Coronary artery (tissue), 2 donors: ENCODE results near the gene PTPRD.
"Not testable (repeated sequence)": the region's sequence is repeated elsewhere in the genome, so short reads cannot be mapped to it uniquely, and the experiment has no call there.

Experiments used
- DNase-seq: peaks from one replicate; pipeline ENCODE4 v3.0.0-alpha.2; 2017; ENCODE audit warnings: low spot score
- H3K27ac ChIP-seq, 2 donors: fragments of 200-600 bp; sonication (generic); one replicate each; pipeline ENCODE4 v1.5.1; 2016 to 2019
- H3K4me3 ChIP-seq: fragments of 200-600 bp; sonication (generic); 2 replicates; pipeline ENCODE4 v1.5.1; 2016; ENCODE audit warnings: mild to moderate bottlenecking, moderate library complexity
- TF ChIP-seq, protein P1 (sequence below): fragments of 200-600 bp; sonication (generic); IDR thresholded peaks from one replicate; pipeline ENCODE4 v1.5.1; 2019; ENCODE audit warnings: antibody characterized with exemption

PTPRD gene

DNA sequence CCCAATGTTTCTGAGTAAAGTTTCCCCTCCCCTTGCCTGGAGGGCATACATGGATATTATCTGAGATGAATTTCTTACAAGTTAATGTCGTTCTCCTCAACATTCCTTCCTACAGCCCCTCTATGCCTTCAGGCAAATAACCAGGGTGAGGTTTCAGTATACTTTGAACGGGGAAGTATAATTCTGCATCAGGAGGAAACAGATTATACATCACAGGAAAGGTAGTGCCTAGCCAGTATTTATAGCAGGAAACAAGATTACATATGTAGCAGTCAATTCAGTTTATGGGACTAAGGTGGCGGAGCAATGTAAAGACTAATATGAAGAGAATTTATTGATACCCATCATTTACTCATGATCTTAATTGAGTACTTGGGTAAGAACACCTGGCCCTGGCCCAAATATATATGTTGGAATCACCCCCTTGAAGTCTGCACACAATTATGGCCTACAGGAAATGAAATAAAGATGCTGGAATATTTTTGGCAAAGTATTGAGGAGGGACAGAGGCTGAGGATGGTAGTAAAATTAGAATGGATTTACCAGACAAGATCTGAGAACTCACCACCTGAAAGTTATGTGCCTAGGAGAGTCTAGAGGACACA, 661.1 kb downstream of the PTPRD start:
- Histone ChIP-seq H3K4me3 (no peak overlapping the region), H3K27ac (no peak overlapping the region)
- TF ChIP-seq, protein P1, sequence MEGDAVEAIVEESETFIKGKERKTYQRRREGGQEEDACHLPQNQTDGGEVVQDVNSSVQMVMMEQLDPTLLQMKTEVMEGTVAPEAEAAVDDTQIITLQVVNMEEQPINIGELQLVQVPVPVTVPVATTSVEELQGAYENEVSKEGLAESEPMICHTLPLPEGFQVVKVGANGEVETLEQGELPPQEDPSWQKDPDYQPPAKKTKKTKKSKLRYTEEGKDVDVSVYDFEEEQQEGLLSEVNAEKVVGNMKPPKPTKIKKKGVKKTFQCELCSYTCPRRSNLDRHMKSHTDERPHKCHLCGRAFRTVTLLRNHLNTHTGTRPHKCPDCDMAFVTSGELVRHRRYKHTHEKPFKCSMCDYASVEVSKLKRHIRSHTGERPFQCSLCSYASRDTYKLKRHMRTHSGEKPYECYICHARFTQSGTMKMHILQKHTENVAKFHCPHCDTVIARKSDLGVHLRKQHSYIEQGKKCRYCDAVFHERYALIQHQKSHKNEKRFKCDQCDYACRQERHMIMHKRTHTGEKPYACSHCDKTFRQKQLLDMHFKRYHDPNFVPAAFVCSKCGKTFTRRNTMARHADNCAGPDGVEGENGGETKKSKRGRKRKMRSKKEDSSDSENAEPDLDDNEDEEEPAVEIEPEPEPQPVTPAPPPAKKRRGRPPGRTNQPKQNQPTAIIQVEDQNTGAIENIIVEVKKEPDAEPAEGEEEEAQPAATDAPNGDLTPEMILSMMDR, result no peak
- DNase-seq, result no peak

DNA sequence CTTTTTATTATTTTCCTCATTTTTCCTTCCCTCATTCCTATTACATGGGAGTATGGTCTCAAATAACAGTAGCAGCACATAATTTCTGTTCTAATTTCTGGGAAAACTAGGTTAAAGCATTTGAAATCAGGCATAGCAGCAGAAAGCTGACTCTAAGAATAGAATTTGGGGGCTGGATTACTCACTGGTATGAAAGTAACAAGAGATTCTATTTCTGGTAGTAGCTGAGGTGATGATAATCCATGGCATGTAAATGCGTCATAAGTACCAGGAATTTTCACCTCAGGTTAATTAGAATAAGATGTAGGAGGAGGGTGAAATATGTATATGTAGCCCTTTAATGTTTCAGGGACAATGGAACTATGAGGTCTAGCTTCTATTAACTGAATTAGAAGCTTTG, 662.0 kb downstream of the PTPRD start:
- DNase-seq, result no peak
- H3K4me3 ChIP-seq, result no peak overlapping the region
- TF ChIP-seq, protein P1, result no peak
- H3K27ac ChIP-seq, result no peak overlapping the region

GRCh38 chr9:9949978-9950377, 662.8 kb downstream of the PTPRD start:
- Histone ChIP-seq H3K27ac (no peak overlapping the region), H3K4me3 (no peak overlapping the region)
- DNase-seq, result no peak
- TF ChIP-seq, protein P1, result no peak

GRCh38 chr9:9949368-9949767, 663.4 kb downstream of the PTPRD start:
- TF ChIP-seq, protein P1, result no peak
- Histone ChIP-seq H3K4me3 (no peak overlapping the region), H3K27ac (no peak overlapping the region)
- no peak for DNase-seq

DNA sequence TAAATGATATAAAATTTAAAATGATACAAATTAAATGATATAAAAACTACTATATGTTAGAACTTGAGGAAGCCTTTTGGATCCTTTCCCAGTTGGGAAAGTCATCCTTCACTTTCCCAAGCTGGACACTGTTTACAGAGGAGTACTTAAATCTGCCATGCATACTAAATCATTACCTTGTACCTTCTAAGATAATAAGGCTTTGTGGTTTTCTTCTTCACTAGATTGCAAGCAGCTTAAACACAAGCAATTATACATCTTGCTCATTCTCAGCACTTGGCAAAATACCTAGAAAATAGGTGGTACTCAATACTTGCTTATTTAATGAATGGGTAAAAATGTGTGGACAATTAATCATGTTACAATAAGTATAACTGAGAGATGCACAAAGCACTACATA, 666.8 kb downstream of the PTPRD start:
- Histone ChIP-seq H3K27ac (no peak overlapping the region), H3K4me3 (no peak overlapping the region)
- TF ChIP-seq, protein P1, result no peak
- DNase-seq, result no peak

DNA sequence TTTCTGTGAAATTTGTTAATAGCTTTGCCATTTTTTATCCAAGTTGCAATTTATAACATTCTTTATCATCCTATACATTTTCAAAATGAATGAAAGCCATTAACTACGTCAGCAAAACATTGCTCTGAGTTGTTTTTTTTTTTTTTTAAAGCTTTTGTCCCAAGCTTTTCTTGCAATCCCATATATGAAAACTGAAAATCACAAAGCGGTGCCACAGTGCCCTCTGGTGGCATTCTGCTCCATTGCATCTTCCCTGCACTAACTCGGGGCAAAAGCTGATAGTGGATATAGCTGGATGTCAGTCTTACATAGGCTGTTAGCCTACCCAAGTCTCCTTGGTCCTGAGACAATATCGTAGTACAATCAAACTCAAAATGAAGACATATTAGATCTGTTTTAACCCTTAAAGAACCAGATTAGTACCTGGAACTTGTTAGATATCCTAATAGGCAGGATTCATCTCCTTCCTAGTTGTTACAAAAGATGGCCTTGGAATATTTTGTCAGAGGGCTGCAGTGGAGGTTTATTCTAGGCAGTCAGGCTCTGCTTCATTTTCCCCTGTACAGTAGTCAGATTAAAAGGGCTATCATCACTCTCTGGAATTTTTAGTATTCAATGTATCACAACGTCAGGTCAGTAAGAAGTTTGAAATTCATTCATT, 669.9 kb downstream of the PTPRD start:
- H3K4me3 ChIP-seq, result no peak overlapping the region
- no peak overlapping the region for H3K27ac ChIP-seq
- DNase-seq, result peak; percentile 71
- TF ChIP-seq, protein P1, result peak; percentile 70

GRCh38 chr9:9938432-9938831, 674.4 kb downstream of the PTPRD start:
- no peak overlapping the region for H3K27ac ChIP-seq
- DNase-seq, result no peak
- TF ChIP-seq, protein P1, result no peak
- no peak overlapping the region for H3K4me3 ChIP-seq

- not testable (repeated sequence) for H3K4me3 ChIP-seq, DNase-seq, H3K27ac ChIP-seq
Measured at GRCh38 chr9:9931464-9931863, 681.3 kb downstream of the PTPRD start.
